Measurements from ENCODE around the gene CACNA1D.
"Not testable (repeated sequence)": the region's sequence is repeated elsewhere in the genome, so short reads cannot be mapped to it uniquely, and the experiment has no call there.

CACNA1D gene

GRCh38 chr3:53651927-53652326 is 157.5 kb downstream of the CACNA1D start:
- TF ChIP-seq, protein P1, sequence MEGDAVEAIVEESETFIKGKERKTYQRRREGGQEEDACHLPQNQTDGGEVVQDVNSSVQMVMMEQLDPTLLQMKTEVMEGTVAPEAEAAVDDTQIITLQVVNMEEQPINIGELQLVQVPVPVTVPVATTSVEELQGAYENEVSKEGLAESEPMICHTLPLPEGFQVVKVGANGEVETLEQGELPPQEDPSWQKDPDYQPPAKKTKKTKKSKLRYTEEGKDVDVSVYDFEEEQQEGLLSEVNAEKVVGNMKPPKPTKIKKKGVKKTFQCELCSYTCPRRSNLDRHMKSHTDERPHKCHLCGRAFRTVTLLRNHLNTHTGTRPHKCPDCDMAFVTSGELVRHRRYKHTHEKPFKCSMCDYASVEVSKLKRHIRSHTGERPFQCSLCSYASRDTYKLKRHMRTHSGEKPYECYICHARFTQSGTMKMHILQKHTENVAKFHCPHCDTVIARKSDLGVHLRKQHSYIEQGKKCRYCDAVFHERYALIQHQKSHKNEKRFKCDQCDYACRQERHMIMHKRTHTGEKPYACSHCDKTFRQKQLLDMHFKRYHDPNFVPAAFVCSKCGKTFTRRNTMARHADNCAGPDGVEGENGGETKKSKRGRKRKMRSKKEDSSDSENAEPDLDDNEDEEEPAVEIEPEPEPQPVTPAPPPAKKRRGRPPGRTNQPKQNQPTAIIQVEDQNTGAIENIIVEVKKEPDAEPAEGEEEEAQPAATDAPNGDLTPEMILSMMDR (IDR thresholded peaks at IDR 0.05; ENCODE audit: borderline replicate concordance, control extremely low read depth, extremely low read depth, insufficient read depth, missing control alignments): no peak
- DNase-seq (ENCODE audit: low spot score): no peak
- in situ Hi-C loops (cut with MboI; ENCODE audit: low sequenced_read_pairs, unreplicated experiment): no loop called here

DNA sequence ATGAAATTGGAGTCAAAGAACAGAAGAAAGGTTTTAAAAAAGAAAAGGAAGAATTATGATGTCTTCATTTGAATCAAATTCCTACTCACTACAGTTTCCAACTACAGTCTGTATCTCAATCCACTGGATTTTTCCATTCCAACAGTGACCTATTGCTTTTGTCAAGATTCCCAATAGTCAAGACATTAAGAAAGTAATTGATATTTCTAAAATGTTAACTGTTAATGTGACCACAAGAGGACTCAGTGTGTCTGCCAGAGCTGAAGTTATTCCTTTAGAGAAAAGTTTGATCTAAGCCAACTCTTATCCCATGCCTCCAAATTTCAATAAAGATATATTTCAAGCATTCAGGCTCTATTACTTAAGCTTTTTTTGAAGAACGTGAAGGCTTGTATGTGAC is 163.2 kb downstream of the CACNA1D start:
- DNase-seq (ENCODE audit: low spot score): no peak

DNA sequence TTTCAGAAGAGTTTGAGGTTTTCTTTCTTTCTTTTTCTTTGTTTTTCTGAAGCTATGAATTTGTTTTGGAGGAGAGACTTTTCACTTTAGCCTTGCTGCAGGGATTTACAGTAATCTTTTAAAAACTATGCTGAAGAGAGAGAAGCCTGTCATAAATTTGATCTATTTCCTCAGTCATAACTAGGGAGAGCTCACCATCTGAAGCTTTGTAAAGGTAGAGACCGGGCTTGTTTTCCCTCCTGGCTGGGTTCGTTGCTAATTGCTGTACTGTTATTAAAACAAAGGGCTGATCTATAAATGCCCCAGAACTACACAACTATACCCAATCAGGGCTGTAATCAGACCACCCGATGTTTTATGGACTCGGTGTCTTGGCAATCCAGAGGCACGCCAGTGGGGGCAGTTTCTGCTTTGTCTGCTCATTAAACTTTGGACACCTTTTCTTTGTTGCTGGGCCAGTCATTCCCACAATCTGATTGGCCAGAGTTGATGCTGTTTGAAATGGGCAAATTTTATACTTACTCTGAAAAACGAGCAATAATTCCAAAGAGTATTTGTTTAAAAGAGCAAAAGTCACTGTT is 164.3 kb downstream of the CACNA1D start:
- TF ChIP-seq, protein P1 (IDR thresholded peaks at IDR 0.05; ENCODE audit: borderline replicate concordance, control extremely low read depth, extremely low read depth, insufficient read depth, missing control alignments): no peak
- in situ Hi-C loops (cut with MboI; ENCODE audit: low sequenced_read_pairs, unreplicated experiment): no loop called here
- no peak for DNase-seq (ENCODE audit: low spot score)

More for the DNA sequence above, 163.2 kb downstream of the CACNA1D start:
- TF ChIP-seq, protein P1 (IDR thresholded peaks at IDR 0.05; ENCODE audit: borderline replicate concordance, control extremely low read depth, extremely low read depth, insufficient read depth, missing control alignments): no peak
- in situ Hi-C loops (cut with MboI; ENCODE audit: low sequenced_read_pairs, unreplicated experiment): no loop called here

DNA sequence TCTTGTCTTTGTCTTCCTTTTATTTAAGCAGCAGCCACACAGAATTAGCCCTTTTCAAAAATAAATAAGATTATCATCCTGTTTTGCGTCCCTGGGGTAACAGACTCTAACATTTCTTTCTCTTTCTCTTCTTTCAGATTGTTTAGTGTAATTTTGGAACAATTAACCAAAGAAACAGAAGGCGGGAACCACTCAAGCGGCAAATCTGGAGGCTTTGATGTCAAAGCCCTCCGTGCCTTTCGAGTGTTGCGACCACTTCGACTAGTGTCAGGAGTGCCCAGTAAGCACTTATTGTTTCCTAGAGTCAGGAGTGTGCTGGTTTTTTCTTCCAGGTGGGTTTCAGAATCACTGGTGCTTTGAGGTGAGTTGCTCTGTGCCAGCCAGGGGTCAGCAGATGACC is 165.6 kb downstream of the CACNA1D start:
- TF ChIP-seq, protein P1 (IDR thresholded peaks at IDR 0.05; ENCODE audit: borderline replicate concordance, control extremely low read depth, extremely low read depth, insufficient read depth, missing control alignments): no peak
- no peak for DNase-seq (ENCODE audit: low spot score)
- in situ Hi-C loops (cut with MboI; ENCODE audit: low sequenced_read_pairs, unreplicated experiment): no loop called here

DNA sequence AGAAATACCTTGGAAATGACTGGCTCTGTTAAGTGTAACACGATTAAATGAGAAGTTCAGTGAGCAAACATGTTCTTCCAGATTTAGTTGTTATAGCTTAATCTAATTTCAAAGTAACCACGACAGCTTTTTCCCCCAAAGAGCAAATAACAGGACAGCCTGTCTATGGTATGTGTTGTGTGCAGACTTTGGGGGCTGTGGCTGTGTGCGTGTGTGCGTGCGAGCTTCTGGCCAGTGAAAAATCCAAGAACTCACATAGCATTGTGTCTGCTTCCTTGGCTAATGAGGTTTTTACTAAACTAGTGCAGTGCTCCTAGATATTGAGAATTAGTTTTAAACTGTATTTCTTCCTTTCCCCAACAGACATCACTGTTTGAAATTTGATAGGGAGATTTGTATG is 167.1 kb downstream of the CACNA1D start:
- in situ Hi-C loops (cut with MboI; ENCODE audit: low sequenced_read_pairs, unreplicated experiment): no loop called here
- TF ChIP-seq, protein P1 (IDR thresholded peaks at IDR 0.05; ENCODE audit: borderline replicate concordance, control extremely low read depth, extremely low read depth, insufficient read depth, missing control alignments): no peak
- DNase-seq (ENCODE audit: low spot score): no peak

GRCh38 chr3:53664812-53665211 is 170.4 kb downstream of the CACNA1D start:
- DNase-seq (ENCODE audit: low spot score); in situ Hi-C loops (cut with MboI; ENCODE audit: low sequenced_read_pairs, unreplicated experiment): not testable (repeated sequence)

- in situ Hi-C loops (cut with MboI; ENCODE audit: low sequenced_read_pairs, unreplicated experiment): no loop called here
- TF ChIP-seq, protein P1 (IDR thresholded peaks at IDR 0.05; ENCODE audit: borderline replicate concordance, control extremely low read depth, extremely low read depth, insufficient read depth, missing control alignments): no peak
- DNase-seq (ENCODE audit: low spot score): no peak
Observed at GRCh38 chr3:53665608-53666425, 171.4 kb downstream of the CACNA1D start.

Measured in GM13976 (cell line).